Mucosa of gallbladder (tissue), 1 donor: ENCODE data around the gene GRIP2. TPM values are rescaled to one million over a fixed set of nuclear protein-coding genes. Genes with fewer than 3 reads are reported as not detected.

ENCODE experiments used
- DNase-seq: peaks from one replicate; pipeline ENCODE4 v3.0.0-alpha.2; 2020; ENCODE audit warnings: low spot score
- total RNA-seq: library from RNA; stranded (reverse); gene quantifications from one replicate; pipeline ENCODE4 v1.2.1, GENCODE V29; 2021
- donor health status: DM: no; HTN: no; CAD: no.

The GRIP2 gene
- total RNA-seq, 1 donor from 2014 or later, result 2.1 TPM

DNA sequence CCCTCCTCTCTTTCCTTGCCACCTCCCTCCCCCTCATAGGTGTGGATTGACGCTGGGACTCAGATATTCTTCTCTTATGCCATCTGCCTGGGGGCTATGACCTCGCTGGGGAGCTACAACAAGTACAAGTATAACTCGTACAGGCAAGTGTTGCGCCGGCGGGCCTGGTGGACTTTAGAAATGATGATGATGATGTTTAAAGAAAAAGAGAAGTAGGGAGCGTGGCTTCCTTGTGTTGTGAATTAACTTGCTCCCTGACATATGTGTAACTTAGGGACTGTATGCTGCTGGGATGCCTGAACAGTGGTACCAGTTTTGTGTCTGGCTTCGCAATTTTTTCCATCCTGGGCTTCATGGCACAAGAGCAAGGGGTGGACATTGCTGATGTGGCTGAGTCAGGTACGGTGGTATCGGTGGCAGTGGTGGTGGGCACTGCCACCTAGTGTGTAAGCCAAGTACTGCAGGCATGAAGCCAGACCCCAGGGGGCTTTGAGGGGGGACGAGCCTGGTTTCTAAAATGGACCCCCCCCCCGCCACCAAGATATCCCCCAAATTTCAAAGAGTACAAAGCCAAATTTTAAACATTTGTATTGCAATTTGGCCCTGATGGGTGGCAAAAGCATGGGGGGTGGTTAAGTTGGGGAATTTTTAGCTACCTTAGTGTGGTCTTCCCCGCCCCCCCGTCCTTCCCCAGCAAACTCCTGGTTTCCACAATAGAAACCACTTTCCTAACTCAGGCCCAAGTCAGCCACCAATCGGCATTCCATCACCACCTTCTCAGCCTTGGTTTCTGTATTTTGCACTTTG is 72.1 kb downstream of the GRIP2 start:
- DNase-seq, result peak; percentile 24

DNA sequence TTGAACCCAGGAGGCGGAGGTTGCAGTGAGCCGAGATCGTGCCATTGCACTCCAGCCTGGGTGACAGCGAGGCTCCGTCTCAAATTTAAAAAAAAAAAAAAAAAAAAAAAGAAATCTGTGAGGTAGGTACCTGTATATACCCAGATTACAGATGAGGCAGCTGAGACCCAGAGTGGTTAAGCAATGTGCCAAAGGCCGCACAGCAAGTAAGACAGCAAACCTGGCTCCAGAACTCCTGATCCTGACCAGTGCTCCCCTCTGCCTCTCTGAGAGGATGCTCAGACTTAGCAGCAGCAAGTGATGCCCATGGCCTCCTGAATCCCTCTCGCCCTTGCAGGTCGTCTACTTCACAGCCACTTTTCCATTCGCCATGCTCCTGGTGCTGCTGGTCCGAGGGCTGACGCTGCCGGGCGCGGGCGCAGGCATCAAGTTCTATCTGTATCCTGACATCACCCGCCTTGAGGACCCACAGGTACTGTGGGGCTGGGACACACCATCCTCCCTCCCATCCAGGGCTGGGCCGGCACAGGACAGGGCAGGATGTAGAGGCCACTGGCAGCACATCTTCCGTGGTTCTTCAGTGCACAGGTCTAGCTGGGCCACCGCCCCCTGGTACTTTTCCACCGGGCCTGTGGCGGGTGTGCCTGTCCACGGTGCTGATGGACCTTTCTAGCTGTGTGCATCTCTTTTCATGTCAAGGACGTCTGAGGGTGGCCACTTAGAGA is 73.8 kb downstream of the GRIP2 start:
- no peak for DNase-seq

DNA sequence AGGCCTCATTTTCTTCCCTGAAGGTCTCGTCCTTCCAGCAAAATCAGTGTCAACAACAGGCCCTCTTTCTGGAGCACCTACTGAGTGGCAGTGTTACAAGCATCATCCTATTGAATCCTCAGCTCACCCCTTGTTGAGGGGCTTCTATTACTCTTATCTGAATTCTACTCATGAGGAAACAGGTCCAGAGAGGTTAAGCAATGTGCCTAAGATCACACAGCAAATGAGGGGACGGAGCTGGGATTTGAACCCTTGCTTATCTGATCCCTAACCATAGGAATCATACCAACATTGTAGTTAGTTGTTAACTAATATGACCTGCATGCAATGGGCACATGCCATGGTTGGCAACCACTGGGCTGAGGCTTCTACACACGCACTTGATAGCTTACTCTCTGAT is 74.7 kb downstream of the GRIP2 start:
- DNase-seq, result no peak

DNA sequence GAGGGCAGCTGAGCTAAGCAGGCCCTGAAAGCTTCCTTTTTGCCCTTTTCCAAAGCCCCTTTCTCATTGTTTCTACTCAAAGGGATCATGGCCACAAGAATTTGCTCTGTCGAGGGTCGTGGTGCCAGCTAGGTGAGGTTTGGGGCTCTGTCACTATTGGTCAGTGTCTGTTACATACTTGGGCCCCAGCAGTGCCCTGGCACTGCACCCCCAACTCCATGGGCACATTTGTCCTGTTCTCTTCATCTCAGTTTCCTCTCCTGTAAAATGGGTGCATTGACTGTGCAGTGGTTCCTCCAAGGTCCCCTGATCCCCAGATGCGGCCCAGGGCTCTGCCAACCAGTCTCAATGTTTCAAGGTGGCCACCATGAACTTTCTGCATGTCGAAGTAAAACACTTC is 75.6 kb downstream of the GRIP2 start:
- no peak for DNase-seq

DNA sequence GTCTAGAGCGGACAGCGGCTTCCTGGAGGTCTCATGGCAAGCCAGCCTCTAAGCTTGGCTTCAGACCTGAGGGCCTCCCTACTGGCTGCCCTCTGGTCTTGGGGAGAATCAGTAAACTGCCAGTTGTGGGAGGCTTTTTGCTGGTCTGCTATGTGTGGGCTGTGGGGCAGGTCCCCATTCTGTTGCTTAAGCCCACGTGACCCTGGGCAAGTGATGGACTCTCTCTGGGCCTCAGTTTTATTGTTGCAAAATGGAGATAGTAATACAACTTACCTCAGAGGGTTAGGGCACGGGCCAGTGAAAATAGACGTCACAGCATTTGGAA is 76.0 kb downstream of the GRIP2 start:
- DNase-seq, result no peak

DNA sequence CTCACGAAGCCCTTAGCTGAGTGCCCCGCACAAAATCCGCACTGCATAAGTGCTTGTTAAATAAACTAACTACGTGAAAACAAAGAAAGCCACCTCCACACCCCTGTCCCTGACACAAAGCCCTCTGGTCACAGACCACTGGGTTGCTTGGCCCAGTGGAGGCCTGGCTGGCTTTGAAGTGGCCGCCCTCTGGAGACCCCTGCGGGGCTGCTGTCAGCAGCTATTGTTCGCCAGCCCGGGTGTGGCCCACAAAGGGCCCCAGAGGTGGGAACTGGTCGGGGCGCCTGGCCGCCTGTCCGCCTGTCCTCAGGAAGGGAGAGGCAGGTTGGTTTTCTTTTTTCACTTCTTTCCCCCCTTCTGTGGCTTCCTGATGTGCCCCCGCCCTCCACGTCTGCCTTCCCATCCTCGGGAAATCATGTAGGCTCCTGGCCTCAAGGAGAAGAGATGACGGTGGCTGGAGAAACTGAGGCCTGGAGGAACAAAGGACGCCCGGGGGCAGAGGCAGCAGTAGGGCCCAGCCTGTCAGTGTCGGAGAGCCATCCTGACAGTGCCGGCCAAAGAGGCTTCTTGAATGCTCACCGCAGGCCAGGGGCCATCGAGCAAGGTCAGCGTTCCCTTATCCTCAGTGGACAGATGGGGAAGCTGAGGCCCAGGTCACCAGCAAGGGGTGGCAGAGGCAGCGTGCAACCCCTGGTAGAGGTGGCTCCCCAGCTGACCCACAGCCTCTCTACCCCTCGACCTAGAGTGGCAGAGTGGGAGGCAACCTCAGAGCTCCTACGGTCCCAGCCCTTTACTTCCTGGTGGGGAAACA is 76.6 kb downstream of the GRIP2 start:
- DNase-seq, result no peak

DNA sequence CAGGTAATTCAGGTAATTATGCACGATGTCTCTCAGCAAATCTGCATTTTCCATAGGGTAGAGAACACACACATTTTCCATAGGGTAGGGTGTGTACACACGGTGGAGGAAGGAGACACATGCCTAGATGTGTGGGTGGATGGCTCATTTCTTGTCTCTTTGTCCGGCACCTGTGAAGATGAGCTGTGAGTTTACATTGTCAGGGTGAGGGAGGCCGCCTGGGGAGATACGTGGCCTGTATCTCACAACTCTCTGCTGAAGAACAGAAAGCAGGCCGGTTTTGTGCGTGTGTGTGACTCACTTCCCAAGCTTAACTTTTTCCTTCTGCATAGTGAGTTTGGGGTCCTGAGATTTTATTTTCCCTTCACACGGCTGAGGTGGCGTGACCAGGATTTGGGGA is 77.4 kb downstream of the GRIP2 start:
- no peak for DNase-seq

DNA sequence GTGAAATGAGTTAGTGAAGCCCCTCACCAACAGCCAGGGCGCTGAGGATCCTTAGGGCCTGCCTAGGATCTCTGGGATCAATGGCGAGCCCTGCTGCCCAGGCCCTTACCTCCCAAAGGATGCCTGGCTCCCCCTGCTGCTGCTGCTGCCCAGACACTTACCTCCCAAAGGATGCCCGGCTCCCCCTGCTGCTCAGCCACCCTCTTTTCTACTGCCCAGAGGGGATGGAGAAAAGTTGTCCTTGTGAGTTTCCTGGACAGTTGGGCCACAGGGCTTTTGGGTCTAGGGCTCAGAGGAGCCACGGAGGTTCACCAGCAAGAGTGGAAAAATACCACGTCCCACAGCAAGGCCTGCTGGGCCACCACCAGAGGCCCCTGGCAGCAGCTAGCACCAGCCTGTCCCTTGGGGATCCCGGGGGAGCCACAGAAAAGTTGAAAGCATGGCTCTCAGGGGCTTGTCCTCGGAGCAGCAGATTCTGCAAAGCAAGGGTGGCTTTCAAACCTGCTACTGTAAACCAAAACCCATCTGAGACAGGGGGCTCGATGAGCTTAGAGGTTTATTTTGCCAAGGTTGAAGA is 78.3 kb downstream of the GRIP2 start:
- DNase-seq, result no peak

DNA sequence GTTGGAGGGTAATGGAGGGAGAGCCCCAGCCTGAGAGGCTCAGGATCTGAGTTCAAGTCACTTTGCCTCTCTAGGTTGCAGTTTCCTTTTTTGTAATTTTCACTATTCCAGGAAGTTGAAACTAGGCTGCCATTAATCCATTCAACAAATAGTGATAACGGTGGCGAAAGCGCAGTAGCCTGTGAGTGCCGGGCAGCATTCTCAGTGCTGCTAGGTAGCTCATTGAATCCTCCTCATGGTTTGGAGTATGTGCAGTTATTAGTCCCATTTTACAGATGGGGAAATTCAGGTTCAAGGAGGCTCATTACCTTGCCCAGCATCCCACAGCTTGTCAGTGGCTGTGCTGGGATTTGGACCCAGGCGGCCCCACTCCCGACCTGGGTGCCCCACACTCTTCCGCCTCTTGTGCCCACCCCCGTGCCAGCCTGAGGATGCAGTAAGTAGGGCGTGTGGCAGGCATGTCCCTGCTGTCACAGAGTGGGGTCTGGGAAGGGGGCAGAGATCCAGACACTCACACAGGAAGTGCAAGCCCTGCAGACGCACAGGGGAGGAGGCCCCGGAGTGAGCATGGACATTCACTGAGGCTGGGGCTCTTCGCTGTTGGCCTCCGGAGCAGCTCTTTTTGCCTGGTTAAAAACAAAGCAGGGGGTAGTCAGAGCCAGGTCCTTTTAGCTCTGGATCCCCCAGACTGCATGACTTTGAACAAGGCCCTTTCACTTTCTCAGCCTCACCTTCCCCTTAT is 79.0 kb downstream of the GRIP2 start:
- DNase-seq, result no peak

DNA sequence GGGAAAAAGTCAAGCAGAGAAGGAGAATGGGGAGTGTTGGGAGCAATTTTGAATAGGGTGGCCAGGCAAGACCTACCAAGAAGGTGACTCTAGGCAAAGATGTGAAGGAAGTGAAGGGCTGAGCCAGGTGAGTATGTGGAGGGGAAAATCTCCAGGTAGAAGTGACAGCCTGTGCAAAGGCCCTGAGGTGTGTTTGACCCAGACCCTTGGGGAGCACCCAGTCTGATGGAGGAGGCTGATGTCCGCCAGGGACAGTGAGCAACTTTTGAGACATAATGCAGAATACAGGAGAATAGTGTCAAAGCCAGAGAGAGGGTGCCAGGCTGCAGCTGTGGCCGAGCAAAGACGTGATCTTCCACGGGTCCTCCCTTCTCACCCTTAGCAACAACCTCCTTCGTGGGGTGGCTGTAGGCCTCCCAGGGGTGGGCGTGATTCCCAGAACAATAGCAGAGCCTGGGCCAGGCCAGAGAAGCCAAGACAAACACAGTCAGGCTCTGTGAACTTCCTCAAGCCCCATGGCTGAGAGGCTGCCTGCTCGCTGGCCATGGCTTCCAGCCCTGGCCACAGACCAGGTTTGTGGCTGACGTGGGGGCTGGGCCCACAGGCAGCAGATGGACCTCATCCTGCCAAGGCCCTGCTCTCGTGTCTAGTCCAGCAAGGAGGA is 79.7 kb downstream of the GRIP2 start:
- DNase-seq, result peak; percentile 91

DNA sequence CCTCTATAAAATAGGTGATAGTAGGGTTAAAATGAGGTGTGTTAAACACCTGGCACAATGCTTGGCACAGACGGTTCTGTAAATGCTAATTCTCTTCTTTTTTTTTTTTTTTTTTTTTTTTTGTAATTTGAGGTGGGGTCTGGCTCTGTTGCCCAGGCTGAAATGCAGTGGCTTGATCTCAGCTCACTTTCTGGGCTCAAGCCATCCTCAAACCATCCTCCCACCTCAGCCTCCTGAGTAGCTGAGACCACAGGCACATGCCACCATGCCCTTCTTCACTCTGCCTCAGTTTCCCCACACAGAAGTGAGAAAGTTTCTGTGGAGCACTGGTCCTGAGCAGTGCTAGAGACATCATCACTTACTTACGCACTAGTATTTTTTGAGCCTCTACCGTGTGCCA is 80.4 kb downstream of the GRIP2 start:
- DNase-seq, result no peak

DNA sequence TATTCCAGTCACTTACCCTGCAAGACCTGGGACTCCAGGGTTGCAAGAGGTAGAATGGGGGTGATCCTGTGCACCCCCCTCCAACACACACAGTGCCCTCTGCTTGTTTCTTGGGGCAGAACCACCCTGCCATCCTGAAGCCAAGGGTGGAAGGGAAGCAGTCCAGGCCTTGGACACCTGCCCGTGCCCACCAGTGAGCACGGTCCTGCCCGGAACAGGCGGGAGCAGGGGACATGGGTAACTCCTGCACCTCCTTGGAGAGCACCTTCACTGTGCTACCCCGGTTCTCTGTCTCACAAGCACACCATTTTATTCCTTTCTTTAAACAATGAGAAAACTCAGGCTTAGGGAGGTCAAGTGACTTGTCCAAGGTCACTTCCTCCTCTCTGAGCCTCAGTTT is 80.8 kb downstream of the GRIP2 start:
- no peak for DNase-seq

DNA sequence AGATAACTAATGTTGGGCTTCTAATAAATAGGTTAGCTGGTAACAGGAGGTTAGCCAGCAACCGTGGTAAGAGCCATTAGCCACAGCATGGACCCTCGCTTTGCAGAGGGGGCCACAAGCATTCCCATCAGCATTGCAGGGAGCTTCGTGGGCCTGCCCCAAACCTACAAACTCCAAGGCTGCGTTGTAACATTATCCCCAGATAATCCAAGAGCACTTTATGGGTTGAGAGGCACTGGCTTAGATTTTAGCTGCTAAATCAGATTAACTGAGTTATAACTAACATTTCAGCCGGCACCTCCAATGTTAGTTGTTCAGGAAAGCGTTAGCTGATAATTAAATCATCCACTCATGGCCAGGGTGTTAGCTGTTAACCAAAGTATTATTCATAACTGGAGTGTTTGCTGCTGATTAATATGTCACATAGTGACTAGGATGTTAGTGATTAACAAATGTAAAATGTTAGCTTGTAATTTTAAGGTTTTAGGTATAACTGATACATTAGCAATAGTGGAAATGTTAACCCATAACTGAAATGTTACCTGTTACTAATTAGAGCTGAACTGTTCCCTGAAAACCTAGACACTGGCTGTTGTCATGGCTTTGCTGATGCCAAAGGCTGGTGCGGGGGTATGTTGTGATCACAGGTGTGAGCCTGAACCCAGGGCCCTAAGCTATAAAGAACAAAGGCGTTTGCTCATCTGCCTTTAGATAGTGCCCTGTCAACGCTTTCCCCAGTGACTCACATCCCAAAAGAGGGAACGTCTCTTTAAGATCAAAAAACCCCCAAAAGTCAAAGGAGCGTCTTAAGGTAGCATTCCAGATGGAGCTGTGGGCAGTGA is 81.5 kb downstream of the GRIP2 start:
- DNase-seq, result no peak

DNA sequence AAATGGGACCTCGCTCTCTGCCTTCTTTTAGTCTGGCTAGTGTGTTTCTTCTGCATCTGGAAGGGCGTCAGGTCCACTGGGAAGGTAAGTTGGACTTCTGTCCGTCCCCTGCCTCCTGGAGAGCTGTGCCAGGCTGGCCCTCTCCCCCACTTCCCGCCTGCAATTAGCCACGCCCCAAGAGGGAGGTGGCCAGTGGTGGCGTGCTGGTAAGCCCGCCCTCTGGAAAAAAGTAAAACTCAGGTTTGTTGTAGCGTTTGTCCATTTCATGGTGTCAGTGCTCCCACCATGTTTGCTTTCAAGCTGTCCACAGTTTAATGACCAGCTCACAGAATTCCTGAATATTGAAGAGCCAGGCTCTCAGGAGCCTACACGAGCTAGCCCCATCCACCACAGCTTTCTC is 82.1 kb downstream of the GRIP2 start:
- peak; percentile 53 for DNase-seq

DNA sequence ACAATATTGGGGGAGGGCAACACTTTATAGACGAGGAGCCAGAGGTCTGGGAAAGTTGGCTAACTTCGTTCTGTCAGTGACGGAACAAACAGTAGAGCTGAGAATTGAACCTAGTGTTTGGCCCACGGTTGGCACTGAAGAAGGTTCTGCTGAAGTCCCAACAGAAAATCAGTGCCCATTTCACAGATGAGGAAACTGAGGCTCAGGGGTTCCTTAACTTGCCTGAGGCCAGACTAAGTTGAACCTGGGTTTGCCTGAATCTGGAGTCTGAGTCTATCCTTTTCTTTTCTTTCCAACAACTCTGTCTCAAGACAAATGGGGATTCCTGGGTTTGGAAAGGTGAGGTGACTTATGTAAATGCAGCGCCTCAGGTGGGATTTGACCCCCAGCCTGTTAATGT is 82.7 kb downstream of the GRIP2 start:
- DNase-seq, result no peak

DNA sequence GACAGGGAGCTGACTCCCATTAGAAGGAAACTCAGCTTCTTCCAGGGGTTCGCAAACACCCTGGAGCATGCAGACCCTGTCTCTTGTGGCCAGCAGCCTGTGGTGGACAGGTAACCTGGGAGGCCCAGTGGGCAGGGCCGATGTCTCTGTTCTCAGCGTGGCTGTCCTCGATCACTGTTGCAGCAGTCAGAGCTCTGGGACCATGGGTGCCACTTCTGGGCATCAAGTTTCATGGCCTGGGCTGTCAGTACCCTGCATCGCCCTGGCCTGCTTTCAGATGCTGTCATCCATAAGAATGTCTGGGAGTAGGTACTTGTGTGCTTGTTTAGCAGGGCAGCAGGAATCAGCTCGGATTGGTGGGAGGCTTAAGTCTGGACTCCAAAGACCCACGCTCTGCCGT is 83.3 kb downstream of the GRIP2 start:
- no peak for DNase-seq

DNA sequence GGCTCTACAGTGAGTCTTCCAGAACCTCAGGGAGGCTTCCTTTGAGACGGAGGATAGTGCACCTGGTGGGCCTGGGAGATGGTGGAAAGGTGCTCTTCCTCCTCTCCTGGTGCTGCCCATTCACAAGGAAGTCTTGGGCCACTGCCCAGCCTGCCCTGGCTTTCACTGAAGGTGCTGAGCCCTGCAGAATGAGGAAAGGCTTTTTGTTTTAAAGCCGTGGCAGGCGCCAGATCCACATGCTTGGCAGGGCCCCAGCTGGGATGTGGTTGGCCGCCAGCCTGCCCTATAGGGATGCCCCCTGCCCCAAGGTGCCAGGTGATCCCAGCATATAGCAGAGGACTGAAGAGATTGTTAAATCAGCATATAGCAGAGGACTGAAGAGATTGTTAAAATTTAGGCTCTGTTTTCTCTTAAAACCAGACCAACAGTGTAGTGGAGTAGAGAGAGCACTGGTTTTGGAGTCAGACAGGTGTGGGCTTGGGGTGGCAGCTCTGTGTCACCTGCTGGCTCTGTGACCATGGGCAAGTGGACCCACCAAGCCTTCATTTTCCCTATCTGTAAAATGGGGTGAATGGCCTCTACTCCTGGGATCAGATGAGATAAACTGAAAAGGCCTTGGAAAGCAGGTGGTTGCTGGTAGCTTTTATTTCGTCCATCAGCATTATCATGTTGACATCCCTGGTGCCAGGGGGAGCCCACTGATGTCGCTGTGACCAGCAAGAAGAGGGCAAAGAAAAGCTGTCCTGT is 84.4 kb downstream of the GRIP2 start:
- DNase-seq, result peak; percentile 85

DNA sequence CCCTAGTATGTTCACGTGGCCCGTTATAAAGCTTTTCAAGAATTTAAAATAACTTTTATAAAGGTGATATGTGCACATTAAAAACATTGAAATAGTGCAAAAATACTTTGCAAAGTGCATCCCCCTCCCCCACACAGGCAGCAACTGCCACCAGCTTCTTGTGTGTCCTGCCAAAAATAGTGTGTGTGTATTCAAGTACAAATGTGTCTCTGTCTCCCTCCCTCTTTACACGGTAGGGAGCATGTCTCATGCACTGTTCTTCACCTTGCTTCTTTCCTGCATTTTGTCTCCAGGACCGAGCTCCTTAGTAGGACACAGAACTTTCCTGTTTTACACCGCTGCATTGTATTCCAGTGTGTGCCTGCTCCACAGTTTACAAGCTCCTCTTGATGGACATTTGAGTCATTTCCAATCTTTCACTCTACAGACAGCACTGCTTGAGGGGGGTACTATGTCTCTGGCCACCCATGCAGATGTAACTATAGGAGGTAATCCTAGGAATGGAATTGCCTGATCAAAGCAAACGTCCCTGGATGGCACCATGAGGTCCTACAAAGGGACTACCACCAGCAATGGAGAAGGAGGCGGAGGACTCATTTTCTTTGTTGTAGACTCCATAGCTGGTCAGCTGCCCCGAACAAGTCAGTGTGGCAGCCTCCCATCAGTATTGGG is 85.4 kb downstream of the GRIP2 start:
- DNase-seq, result no peak
